ENCODE data around the gene LRRC36.

The LRRC36 gene

DNA sequence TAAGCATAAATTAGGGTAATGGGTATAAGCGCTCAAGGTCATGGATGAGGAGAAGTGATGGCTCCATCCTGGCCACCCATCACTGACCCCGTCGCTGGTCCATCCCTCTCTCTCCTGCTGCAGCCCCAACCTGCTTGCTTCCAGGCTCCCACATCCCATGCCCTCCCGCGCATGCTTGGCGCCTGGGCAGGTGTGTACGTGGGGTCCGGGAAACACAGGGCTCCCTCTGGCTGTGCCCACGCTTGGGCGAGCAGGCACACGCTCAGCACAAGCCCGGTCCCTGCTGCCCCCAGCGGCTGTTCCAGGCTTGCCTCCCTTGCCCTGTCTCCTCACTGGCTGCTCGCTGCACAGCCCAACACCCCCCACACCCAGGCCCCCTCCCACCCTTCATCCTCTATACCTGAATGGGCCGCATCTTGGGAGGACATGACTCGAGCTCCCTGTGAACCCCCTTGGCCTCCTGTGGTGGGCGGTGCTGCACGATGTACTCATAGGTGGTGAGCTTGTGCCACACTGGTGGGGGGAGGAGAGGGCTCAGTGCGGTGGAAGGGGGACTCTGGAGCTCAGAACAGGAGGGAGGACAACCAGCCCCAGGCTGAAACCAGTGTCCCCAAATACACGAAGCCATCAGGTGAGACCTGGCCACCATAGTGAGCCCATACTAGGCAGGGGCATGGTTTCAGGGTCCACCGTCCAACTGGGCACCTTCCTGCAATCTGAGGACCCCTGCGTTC is 71.4 kb downstream of the LRRC36 start:
- H3K79me1 ChIP-seq (ENCODE audit: low read depth, low read length) = no peaks in the 10 kb centered on the region
- peak overlapping the region; percentile 89 for H2BK5ac ChIP-seq (ENCODE audit: low read length)
- no peaks in the 10 kb centered on the region for H3K36me3 ChIP-seq (replicated peaks in 1 of 2; ENCODE audit: control insufficient read depth in 2 of 2, insufficient read depth in 2 of 2, low read length in 2 of 2)
- no peak overlapping the region for H4K8ac ChIP-seq (ENCODE audit: low read depth, low read length)
- H2BK120ac ChIP-seq (ENCODE audit: low read depth, low read length) = peak overlapping the region; percentile 77
- peaks cover 33 to 46% of the 10 kb centered on the region in 2 donors for H3K4me1 ChIP-seq (ENCODE audit: control insufficient read depth in 2 of 2, insufficient read depth in 1 of 2, low read depth in 1 of 2, low read length in 2 of 2)
- H2AFZ ChIP-seq (ENCODE audit: low read length) = no peak overlapping the region
- no peak overlapping the region for H3K4me2 ChIP-seq (ENCODE audit: insufficient read depth, low read length, poor library complexity, severe bottlenecking)
- peak overlapping the region; percentile 98 for H2AK5ac ChIP-seq (ENCODE audit: low read depth, low read length)
- H3K9me3 ChIP-seq (replicated peaks in 1 of 2; ENCODE audit: control insufficient read depth in 2 of 2, insufficient read depth in 1 of 2, low read depth in 1 of 2, low read length in 2 of 2) = no peaks in the 10 kb centered on the region
- peak overlapping the region; percentile 95 for H3K18ac ChIP-seq (ENCODE audit: low read length)
- peak overlapping the region; percentile 93 for H4K91ac ChIP-seq (ENCODE audit: low read depth, low read length, poor library complexity)
- H3K27ac ChIP-seq (replicated peaks; ENCODE audit: low read length) = no peak overlapping the region
- H3K4ac ChIP-seq (ENCODE audit: low read length) = peak overlapping the region; percentile 87
- peak overlapping the region; percentile 100 for H2BK15ac ChIP-seq (ENCODE audit: low read length)
- peak overlapping the region; percentile 72 for H3K14ac ChIP-seq (ENCODE audit: low read length)
- H3K4me3 ChIP-seq (ENCODE audit: low read length in 2 of 2) = no peak overlapping the region
- H3K9ac ChIP-seq (ENCODE audit: low read depth, low read length, poor library complexity) = peak overlapping the region; percentile 50
- H2BK12ac ChIP-seq (ENCODE audit: low read length) = peak overlapping the region; percentile 98
- DNase-seq (ENCODE audit: low spot score) = no peak
- WGBS, 2 donors (ENCODE audit: extremely low coverage in 2 of 2, insufficient read length in 2 of 2, insufficient replicate concordance in 1 of 2) = no CpG with 5 or more reads among the region's 22 CpGs
- peaks cover 9 to 26% (median 16%) of the 10 kb centered on the region in 3 experiments for H3K27me3 ChIP-seq (ENCODE audit: control insufficient read depth in 3 of 3, insufficient read depth in 3 of 3, low read depth in 1 of 3, low read length in 3 of 3)
- peak overlapping the region; percentile 92 for H3K23ac ChIP-seq (ENCODE audit: low read depth, low read length, poor library complexity)

DNA sequence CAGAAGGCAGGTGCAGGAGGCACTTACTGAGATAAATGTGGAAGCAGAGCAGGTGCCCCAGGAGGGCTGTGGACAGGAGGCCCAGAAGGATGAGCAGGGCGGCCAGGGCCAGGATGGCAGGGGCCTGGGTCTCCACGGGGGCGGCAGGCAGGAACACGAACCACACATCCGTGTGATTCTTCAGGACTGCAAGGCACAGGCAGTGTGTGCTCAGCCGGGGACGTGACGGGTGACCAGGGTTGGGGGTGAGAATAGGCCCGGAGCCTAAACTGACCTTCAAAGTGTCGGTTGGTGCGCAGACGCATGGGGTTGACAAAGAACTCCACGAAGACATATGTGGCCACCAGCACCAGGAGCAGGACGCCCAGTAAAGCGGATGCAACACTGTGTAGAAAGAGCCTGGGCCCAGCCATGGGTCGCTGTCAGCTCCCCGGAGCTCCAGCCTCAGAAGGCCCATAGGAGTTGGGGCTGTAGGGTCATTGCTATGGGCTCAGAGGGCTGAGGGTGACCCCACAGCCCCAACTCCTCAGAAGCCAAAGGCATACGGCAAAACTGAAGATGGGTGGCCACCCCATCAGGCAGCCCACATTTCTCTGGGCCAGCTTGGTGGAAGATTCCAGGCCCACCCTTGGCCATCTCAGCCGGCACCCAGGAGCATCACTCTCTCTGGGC is 72.1 kb downstream of the LRRC36 start:
- H2AK5ac ChIP-seq (ENCODE audit: low read depth, low read length) = peak overlapping the region; percentile 98
- H3K23ac ChIP-seq (ENCODE audit: low read depth, low read length, poor library complexity) = peak overlapping the region; percentile 92
- no peak overlapping the region for H3K4ac ChIP-seq (ENCODE audit: low read length)
- H2AFZ ChIP-seq (ENCODE audit: low read length) = peak overlapping the region; percentile 77
- H3K18ac ChIP-seq (ENCODE audit: low read length) = peak overlapping the region; percentile 93
- H3K27ac ChIP-seq (replicated peaks; ENCODE audit: low read length) = no peak overlapping the region
- H3K36me3 ChIP-seq (replicated peaks in 1 of 2; ENCODE audit: control insufficient read depth in 2 of 2, insufficient read depth in 2 of 2, low read length in 2 of 2) = no peaks in the 10 kb centered on the region
- no peak overlapping the region for H3K4me3 ChIP-seq (ENCODE audit: low read length in 2 of 2)
- peaks cover 29 to 45% of the 10 kb centered on the region in 2 donors for H3K4me1 ChIP-seq (ENCODE audit: control insufficient read depth in 2 of 2, insufficient read depth in 1 of 2, low read depth in 1 of 2, low read length in 2 of 2)
- no peaks in the 10 kb centered on the region for H3K79me1 ChIP-seq (ENCODE audit: low read depth, low read length)
- peak overlapping the region; percentile 56 for H4K91ac ChIP-seq (ENCODE audit: low read depth, low read length, poor library complexity)
- H3K14ac ChIP-seq (ENCODE audit: low read length) = peak overlapping the region; percentile 42
- H3K27me3 ChIP-seq (ENCODE audit: control insufficient read depth in 3 of 3, insufficient read depth in 3 of 3, low read depth in 1 of 3, low read length in 3 of 3) = peaks cover 9 to 22% (median 15%) of the 10 kb centered on the region in 3 experiments
- H2BK120ac ChIP-seq (ENCODE audit: low read depth, low read length) = peak overlapping the region; percentile 29
- H2BK12ac ChIP-seq (ENCODE audit: low read length) = peak overlapping the region; percentile 77
- peak overlapping the region; percentile 100 for H2BK15ac ChIP-seq (ENCODE audit: low read length)
- no peak overlapping the region for H4K8ac ChIP-seq (ENCODE audit: low read depth, low read length)
- no peak overlapping the region for H3K9ac ChIP-seq (ENCODE audit: low read depth, low read length, poor library complexity)
- H3K9me3 ChIP-seq (replicated peaks in 1 of 2; ENCODE audit: control insufficient read depth in 2 of 2, insufficient read depth in 1 of 2, low read depth in 1 of 2, low read length in 2 of 2) = no peaks in the 10 kb centered on the region
- DNase-seq (ENCODE audit: low spot score) = no peak
- H2BK5ac ChIP-seq (ENCODE audit: low read length) = peak overlapping the region; percentile 89
- H3K4me2 ChIP-seq (ENCODE audit: insufficient read depth, low read length, poor library complexity, severe bottlenecking) = no peak overlapping the region
- WGBS, 2 donors (ENCODE audit: extremely low coverage in 2 of 2, insufficient read length in 2 of 2, insufficient replicate concordance in 1 of 2) = no CpG with 5 or more reads among the region's 19 CpGs

DNA sequence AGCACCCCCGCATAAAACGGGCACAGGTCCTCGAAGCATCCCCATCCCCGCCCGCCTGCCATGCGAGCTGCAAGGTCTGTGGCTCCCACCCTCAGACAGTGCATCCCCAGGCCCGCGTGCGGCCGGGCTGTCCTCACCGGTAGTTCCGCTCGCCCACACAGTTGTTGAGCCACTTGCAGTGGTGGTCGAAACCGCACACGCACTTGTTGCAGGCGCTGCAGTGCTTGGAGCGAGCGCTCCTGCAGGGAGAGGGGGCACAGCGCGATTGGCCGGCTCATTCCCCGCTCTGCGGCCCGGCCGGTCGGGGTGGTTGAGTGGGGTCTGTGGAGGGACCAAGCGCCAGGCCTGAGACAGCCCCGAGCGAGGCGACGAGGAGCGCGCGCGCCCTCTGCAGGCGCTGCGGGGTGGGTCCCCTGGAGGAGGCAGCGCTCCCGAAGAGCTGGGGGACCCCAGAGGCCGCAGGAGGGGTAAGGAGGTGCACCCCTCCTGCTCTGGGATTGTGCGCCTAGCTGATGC is 72.7 kb downstream of the LRRC36 start:
- no peak overlapping the region for H3K4me3 ChIP-seq (ENCODE audit: low read length in 2 of 2)
- no peaks in the 10 kb centered on the region for H3K36me3 ChIP-seq (replicated peaks in 1 of 2; ENCODE audit: control insufficient read depth in 2 of 2, insufficient read depth in 2 of 2, low read length in 2 of 2)
- peaks cover 25 to 40% of the 10 kb centered on the region in 2 donors for H3K4me1 ChIP-seq (ENCODE audit: control insufficient read depth in 2 of 2, insufficient read depth in 1 of 2, low read depth in 1 of 2, low read length in 2 of 2)
- H3K27me3 ChIP-seq (ENCODE audit: control insufficient read depth in 3 of 3, insufficient read depth in 3 of 3, low read depth in 1 of 3, low read length in 3 of 3) = peaks cover 5 to 16% (median 9%) of the 10 kb centered on the region in 3 experiments
- peak overlapping the region; percentile 92 for H3K23ac ChIP-seq (ENCODE audit: low read depth, low read length, poor library complexity)
- DNase-seq (ENCODE audit: low spot score) = peak; percentile 77
- no peak overlapping the region for H3K4ac ChIP-seq (ENCODE audit: low read length)
- H3K4me2 ChIP-seq (ENCODE audit: insufficient read depth, low read length, poor library complexity, severe bottlenecking) = no peak overlapping the region
- peak overlapping the region; percentile 93 for H3K18ac ChIP-seq (ENCODE audit: low read length)
- peak overlapping the region; percentile 29 for H2BK120ac ChIP-seq (ENCODE audit: low read depth, low read length)
- peak overlapping the region; percentile 98 for H2AK5ac ChIP-seq (ENCODE audit: low read depth, low read length)
- H2BK5ac ChIP-seq (ENCODE audit: low read length) = peak overlapping the region; percentile 89
- peak overlapping the region; percentile 65 for H2BK15ac ChIP-seq (ENCODE audit: low read length)
- peak overlapping the region; percentile 30 for H3K9ac ChIP-seq (ENCODE audit: low read depth, low read length, poor library complexity)
- peak overlapping the region; percentile 77 for H2AFZ ChIP-seq (ENCODE audit: low read length)
- no peak overlapping the region for H4K91ac ChIP-seq (ENCODE audit: low read depth, low read length, poor library complexity)
- no peaks in the 10 kb centered on the region for H3K9me3 ChIP-seq (replicated peaks in 1 of 2; ENCODE audit: control insufficient read depth in 2 of 2, insufficient read depth in 1 of 2, low read depth in 1 of 2, low read length in 2 of 2)
- H3K79me1 ChIP-seq (ENCODE audit: low read depth, low read length) = no peaks in the 10 kb centered on the region
- no peak overlapping the region for H3K27ac ChIP-seq (replicated peaks; ENCODE audit: low read length)
- WGBS, 2 donors (ENCODE audit: extremely low coverage in 2 of 2, insufficient read length in 2 of 2, insufficient replicate concordance in 1 of 2) = no CpG with 5 or more reads among the region's 42 CpGs
- H3K14ac ChIP-seq (ENCODE audit: low read length) = peak overlapping the region; percentile 42
- H2BK12ac ChIP-seq (ENCODE audit: low read length) = peak overlapping the region; percentile 53
- peak overlapping the region; percentile 97 for H4K8ac ChIP-seq (ENCODE audit: low read depth, low read length)

Measured in neuronal stem cell (in vitro differentiated cells).